Stimulated activated CD8-positive, alpha-beta memory T cell treated with anti-CD3 and anti-CD28 coated beads, Interleukin-2, amount 100 ng/mL, for 48 hours (primary cell): ENCODE results near the gene RAE1.

Experiments used
- DNase-seq, 2 donors: peaks; one replicate each; pipeline ENCODE4 v3.0.0-alpha.2; 2020; ENCODE audit warnings: low read depth in 2 of 2

Gene RAE1

GRCh38 chr20:57388953-57389694, 38.1 kb downstream of the RAE1 start:
- DNase-seq = no peak

DNA sequence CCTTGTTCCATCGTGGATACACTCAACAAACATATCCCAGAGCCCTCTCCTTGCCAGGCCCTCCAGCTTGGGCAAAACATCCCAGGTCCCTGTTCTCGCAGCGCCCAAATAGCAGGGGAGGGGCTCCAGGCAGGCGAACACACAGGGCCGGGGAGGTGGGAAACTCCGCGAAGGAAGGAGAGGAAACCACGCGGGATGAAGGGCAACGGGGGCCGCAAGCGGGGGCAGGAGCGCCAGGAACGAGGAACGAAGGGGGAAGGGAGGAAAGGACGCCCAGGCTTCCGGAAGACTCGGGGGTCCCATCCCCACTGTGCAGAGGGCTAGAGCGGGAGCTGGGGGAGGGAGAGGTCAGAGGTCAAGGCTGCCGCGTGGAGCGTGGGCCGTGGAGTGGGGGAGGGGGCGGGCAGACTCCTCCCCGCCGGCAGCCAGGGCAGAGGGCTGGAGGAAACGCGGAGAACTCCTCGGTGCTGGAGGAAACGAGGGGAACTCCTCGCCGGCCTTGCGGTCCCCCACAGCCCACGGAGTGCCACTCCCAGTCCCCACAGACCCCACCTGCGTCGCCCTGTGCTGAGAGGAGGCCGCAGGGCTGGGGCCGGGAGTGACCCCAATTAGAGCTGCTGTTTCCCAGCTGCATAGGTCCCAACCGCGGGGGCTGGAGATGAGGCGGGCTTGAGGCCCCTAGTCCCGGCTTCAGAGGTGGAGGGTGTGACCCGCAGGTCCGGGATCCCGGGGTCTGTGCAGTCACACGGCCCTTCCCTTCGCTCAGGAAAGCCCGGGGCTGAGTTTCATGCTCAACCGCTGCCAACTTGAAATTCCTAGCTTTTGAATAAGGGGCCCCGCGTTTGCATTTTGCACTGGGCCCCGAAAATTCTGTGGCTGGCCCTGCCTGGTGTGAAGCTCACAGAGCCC, 38.9 kb downstream of the RAE1 start:
- DNase-seq = peak; percentile 56 to 62

DNA sequence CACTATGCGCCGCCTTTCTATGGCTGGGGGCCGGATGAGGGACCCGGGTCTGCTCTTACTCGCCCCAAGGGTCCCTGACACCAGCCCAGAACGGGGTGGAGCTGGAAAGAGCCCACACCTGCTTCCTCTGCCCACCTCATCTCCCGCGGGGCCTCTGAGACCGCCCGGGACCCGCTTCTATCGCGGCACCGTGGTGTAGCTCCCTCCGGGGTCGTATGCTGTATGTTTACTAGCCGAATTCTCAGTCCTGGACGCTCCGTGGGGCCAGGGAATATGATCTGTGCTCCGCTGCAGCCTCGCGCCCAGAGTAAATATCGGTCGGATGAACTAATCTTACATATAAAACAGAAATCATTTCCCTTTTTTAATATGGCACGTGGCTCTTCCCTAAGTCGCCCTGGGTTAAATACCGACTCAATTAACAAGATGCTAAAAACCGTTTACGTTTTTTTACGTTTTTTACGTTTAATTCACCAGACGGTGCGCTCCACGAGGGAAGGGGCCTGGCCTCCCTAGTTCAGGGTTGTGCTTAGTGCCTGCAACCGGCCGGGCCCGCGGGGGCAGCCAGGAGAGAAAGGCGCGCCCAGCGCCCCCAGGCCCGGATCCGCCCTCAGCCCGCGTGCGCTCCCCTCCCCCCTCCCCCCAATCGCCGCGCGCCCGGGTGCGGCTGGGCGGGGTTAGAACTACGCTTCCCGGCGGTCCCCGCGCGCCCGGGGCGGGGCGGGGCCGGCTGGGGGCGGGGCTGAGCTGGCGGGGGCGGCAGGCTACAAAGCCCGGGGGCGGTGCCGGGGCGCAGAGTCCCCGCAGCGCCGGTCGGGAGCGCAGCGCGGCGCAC, 39.8 kb downstream of the RAE1 start, which contains the start of gene RBM38:
TSS of gene RBM38 (plus strand) at position 793 of the 835 bp plus-strand sequence. CDS start 186 bp downstream, outside the sequence.
- DNase-seq = peak; percentile 71 to 75

DNA sequence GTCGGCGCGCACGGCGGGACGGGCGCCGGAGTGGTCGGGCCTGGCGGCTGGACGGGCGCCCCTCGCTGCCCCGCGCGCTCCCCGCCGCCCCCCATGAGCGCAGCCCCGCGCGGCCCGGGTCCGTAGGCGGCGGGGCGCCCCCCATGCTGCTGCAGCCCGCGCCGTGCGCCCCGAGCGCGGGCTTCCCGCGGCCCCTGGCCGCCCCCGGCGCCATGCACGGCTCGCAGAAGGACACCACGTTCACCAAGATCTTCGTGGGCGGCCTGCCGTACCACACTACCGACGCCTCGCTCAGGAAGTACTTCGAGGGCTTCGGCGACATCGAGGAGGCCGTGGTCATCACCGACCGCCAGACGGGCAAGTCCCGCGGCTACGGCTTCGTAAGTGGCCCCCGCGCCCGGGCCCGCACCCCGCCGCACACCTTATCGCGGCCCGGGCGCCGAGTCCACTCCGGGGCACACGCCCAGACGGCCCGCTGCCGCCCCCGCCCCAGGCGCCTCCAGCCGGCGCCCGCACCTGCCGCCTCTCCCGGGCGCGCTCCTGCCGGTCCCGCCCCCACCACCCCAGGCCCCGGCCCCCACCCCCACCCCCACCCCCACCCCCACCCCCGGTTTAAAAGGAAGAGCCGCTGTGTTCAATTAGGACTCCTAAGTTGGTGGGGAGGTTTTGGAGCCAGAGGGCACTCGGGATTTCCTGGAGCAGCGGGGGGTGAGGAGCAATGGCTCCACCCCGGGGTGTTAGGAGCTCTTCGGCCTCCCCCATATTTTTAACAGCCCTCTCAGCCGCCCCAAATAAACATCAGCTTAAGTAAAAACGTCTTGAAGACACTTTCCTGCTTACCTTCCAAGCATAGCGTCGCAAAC, 40.6 kb downstream of the RAE1 start:
- DNase-seq = no peak

DNA sequence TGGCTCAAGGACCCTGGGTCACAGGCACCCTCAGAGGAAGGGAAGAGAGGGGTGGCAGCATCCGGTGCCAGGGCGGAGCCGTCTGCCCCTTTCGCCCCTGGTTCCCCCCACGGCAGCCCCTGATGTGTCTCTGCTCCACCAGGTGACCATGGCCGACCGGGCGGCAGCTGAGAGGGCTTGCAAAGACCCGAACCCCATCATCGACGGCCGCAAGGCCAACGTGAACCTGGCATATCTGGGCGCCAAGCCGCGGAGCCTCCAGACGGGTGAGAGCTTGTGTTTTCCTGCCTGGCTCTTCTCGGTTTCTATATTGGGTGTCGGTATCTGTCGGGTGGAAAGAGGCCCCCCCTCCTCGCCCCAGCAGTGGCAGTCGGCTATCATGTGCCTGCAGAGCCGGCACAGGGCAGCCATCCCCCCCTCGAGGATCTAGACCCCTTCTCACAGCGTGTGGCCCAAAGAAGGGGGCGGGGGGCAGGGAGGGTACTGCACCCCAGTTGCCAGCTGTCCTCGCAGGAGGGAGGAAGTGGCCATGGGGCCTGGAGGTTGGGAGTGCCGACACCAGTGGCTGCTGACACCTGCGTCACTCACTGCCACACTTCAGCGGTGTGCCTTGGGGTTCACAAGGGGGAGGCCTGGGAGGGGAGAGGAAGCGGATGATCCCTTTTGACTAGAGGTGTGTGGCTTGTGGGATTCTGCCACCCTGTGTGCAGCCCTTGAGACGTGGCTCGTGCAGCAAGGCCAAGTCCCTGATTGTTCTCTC, 41.6 kb downstream of the RAE1 start:
- peak; percentile 54 to 66 for DNase-seq

GRCh38 chr20:57393321-57394120, 42.5 kb downstream of the RAE1 start:
- no peak for DNase-seq

- no peak for DNase-seq
Observed at GRCh38 chr20:57394121-57395082, 43.3 kb downstream of the RAE1 start.

DNA sequence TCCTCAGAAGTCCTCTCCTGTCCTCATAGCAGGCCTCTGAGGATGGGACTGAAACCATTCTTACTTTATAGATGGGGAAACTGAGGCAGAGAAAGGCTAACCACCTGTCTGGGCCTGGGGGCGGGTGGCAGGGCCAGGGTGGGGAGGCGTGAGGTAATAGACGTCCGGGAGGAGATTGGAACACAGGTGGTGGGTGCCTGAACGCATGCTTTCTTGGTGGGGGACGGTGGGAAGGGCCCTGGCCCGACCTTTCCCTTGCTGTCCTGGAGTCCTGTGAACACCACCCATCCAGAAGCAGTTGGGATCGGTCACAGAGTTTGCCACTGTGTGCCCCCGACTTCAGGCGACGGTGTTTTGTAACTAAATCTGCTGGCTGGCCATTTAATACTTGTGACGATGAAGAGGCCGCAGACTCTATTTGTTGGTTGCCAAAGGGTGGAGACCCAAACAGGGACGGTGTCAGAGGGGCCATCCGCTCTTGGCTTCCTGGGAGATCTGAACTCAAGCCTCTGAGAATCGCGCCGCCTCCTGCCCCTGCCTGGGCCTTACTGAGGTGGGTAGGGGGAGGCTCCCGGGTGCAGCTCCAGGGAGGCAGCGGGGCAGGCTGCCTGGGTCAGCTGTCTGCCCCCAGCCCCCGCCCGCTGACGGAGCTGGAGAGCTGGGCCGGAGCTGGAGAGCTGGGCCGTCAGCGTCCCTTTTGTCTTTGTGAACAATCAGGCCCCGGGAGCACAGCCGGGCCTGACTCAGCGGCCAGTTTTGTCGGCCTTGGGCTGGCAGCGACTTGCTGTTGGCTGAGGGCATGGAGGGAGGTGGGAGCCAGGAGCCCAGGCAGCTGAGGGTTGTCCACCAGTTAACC, 44.3 kb downstream of the RAE1 start:
- DNase-seq = no peak

- no peak for DNase-seq
Observed at GRCh38 chr20:57396212-57396983, 45.3 kb downstream of the RAE1 start.

DNA sequence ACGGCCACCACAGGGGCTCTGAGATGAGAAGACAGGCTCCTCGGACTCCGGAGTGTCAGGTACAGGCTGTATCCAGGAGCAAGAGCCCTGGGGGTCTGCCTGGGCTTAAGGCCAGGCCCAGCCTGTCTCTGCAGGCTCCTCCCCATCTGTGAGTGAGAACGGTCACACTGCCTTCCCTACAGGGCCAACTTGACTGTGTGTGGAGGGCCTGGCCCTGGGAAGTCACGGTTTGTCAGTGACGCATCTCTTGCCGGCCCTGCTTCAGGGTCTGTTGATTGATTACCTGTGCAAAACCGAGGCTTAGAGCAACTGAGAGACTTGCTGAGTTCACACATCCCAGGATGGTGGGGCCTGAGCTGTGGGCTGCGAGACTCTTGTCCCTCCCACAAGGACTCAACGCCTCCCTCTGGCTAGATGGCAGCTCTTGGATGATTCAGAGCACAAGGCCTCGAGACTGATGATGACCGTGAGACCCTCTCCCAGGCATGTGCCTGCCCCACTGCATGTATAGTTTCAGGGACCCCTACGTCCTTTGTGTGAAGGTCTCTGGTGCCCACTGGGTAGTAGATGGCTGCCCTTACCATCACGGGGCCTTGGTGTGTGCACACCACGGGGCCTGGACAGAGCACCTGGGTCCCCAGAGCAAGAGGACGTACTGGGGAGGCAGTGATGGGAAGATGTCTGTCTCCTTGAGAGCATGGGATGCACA, 46.1 kb downstream of the RAE1 start:
- DNase-seq = no peak

DNA sequence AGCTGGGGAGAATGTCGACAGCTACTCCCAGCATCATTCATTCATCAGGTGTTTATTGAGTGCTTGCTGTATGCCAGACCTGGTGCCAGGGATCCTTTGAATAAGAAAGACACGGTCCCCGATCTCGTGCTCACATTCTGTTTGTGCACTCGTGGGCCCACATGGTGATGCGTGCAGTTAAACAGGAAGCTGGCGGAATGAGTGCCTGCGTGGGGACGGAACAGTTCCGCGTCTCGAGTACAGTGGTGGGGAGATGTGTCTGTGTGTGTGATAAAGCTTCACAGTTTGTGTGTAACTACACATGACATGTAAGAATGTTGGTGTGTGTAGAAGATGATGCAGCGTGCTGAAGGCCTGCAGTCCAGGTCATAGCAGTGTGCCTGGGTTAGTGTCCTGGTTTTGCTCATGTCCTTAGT, 46.6 kb downstream of the RAE1 start:
- DNase-seq = no peak

- DNase-seq = peak; percentile 78 to 82
Observed at GRCh38 chr20:57398231-57398821, 47.3 kb downstream of the RAE1 start.

GRCh38 chr20:57398901-57399535, 48.0 kb downstream of the RAE1 start:
- no peak for DNase-seq

DNA sequence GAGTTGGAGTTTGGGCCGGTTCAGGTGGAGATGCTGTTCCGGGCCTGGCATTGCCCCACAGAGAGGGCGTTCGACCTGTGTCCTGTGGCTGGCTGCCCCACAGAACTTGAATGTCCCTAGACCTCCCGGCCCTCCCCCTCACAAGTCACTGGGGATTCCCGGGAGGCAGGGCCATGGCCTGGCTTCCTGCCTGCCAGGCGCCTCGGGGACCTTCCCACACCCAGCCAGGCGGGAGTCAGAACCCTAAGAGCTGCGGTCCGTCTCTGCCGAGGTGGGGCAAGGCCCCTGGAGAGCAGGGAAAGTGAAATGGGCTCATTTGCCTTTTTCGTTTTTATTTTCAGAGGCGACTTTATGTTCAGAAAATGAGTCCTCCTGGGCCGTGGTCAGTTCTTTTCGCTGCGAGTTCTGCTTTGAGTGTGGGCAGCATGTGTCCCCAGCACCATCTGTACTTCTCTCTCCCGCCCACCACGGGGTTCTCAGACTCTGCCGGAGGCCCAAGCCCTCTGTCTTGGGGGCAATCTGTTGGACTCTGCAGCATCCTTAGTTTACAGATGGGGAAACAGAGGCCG, 48.6 kb downstream of the RAE1 start:
- peak; percentile 50 for DNase-seq
